HG02885 (cell line): ENCODE data around the gene FAM210A.
"Not testable (repeated sequence)": the region's sequence is repeated elsewhere in the genome, so short reads cannot be mapped to it uniquely, and the experiment has no call there.

Experiments used
- ATAC-seq: cut with Tn5 transposase; IDR thresholded peaks from one replicate; pipeline ENCODE4 v1.9.1; 2021; ENCODE audit warnings: mild to moderate bottlenecking; ENCODE audit not compliant: unreplicated experiment, poor library complexity

Gene FAM210A, protein sequence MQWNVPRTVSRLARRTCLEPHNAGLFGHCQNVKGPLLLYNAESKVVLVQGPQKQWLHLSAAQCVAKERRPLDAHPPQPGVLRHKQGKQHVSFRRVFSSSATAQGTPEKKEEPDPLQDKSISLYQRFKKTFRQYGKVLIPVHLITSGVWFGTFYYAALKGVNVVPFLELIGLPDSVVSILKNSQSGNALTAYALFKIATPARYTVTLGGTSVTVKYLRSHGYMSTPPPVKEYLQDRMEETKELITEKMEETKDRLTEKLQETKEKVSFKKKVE

DNA sequence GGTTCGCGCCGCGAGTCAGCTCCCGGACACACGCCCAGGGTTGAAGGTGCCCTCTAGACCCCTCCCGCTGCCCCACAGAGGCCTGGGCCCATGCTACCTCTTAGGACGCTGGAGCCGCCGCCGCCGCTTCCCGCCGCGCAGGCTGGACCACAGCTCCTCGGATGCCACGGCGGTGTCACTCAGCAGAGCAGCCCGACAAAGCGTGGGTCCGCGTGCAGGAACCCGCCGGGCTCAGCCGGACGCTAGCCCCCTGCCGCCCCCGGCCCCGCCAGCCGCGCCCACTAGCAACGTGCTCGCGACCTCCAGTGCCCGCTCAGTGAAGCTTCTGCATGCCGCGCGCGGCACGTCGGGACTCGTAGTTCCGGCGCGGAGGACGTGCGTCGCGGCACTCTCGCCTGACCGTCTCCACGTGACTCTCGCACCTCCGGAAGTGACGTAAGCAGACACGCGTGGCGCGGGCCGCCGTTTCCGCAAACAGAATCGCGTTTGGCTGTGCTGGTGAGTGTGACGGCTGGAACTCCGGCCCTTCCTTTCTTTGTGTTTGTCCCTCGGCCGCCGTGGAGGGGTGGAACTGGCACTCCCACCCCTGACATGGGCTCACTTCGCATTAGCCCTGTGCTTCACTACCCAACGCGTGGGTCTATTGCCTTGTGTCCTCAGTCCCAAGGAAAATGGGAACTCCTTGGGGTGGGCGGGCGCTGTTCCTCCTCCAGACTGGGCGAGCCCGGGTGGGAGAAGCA is at the start of gene FAM210A, which contains the start of gene RNMT:
Gene FAM210A (minus strand): TSS at position 327 of the 740 bp plus-strand sequence. CDS start 44,481 bp downstream, outside the sequence.
Gene RNMT (plus strand): TSS at position 442 of the 740 bp plus-strand sequence. CDS start 4,845 bp downstream, outside the sequence.
- ATAC-seq: peak; percentile 93

DNA sequence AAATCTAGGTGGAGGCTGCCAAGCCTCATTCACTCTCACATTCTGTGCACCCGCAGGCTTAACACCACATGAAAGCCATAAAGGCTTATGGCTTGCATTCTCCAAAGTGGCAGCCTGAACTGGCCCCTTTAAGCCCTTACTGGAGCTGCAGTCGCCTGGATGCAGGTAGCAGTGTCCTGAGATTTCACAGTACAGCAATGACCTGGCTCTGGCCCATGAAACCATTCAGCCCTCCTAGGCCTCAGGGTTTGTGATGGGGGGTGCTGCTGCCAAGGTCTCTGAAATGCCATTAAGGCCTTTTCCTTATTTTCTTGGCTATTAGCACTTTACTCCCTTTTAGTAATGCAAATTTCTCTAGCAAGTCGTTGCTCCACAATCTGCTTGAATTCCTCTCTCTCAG is 48.7 kb upstream of the FAM210A start:
- no peak for ATAC-seq

DNA sequence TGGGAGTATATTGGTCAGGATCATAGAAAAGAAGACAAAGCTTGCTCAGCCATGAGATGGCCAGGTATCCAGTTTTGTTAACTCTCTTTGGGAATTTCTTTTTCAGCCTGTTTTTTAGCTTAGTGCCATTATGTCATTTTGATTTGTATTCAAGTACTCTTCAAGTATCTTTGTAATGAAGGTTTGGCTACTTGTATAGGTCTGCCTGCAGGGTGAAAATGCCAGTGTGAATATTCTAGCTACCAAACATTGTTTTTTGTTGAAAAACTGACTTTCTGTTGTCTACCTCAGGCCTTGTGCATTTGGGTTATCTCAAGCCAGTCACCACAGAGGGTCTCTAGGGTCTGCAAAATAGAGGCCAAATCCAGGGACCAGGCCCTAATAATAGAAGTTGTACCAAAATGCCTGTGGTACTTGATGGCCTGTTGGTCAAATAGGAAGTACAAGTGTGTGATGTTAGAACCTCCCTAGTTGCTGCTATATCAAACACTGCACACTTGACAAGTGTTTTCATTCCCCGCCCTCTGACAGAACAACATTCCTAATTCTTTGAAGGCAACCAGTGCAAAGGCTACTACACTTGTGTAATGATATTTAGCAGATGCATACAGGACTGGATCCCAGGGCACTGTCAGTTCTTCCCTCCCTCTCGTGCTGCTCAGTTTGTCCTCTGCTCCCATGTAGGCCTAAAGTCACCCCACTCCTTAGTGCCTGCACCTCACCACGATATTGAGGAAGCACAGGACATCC is 36.5 kb upstream of the FAM210A start:
- ATAC-seq: no peak

DNA sequence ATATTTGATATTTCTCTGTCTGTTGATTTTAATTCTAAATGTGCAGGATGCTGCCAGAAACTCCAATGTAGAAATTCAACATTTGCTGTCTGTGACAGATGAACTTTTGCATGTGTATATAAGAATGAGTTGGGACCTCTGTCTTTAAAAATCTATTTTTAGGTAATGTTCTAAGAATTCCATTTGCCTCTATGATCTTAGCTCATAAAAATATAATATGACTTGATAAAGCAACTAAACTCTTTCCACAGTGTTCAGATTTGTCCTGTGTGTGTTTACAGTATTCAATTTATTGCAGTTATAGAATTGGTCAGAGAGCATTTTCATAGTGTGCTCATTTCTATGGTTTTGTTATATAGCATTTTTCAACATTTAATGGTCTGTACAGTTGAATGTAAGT is 33.7 kb upstream of the FAM210A start:
- ATAC-seq: no peak

DNA sequence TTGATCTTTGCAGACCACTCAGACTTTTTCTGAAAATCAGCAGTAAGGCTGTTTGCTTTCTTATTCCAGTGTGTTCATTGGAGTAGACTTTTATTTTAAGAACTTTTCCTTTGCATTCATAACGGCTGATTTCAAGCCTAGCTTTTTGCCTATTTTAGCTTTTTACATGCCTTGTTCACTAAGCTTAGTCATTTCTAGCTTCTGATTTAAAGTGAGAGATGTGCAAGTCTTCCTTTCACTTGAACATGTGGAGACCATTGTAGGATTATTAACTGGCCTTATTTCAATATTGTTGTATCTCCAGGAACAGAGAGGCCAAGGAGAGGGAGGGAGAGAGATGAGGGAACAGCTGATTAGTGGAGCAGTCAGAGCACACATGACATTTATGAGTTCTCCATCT is 32.3 kb upstream of the FAM210A start:
- no peak for ATAC-seq

DNA sequence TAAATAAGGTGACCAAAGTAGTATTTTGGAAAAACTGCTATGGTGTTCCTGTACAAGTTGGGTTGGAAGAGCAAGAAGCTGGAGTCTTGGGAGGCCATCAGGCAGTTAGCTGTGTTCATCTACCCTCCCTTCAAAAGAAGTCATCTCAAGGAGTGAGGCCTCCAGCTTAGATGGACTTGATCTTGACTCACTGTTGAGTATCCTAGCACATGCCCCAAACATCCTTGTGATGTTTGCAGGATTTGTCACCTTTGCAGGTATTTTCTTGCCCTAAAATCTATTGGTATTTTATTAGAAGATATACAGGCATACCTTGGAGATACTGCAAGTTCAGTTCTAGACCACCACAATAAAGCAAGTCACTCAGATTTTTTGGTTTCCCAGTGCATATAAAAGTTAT is 30.3 kb upstream of the FAM210A start:
- ATAC-seq: no peak

DNA sequence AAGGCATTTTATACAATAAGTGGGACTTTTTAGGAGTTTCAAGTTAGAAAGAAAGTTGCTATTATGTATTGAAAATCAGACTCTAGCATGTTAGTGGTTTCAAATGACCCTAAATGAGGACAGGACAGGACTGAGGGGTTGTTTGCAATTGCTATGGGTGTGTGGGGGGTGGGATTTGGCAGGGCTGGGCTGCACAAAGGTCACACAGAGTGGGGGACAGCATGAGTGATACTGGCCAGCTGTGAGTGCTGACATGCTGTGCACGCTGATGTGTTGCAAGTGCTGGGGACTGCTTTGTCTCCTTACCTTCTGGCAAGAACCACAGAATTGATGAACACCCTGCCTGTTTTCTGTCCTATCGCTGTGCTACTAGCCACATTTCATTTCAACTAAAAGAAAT is 29.9 kb upstream of the FAM210A start:
- ATAC-seq: no peak

DNA sequence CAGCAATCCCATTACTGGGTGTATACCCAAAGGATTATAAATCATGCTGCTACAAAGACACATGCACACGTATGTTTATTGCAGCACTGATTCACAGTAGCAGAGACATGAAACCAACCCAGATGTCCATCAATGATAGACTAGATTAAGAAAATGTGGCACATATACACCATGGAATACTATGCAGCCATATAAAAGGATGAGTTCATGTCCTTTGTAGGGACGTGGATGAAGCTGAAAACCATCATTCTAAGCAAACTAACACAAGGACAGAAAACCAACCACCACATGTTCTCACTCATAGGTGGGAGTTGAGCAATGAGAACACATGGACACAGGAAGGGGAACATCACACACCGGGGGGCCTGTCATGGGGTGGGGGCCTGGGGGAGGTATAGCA is 25.2 kb upstream of the FAM210A start:
- not testable (repeated sequence) for ATAC-seq

DNA sequence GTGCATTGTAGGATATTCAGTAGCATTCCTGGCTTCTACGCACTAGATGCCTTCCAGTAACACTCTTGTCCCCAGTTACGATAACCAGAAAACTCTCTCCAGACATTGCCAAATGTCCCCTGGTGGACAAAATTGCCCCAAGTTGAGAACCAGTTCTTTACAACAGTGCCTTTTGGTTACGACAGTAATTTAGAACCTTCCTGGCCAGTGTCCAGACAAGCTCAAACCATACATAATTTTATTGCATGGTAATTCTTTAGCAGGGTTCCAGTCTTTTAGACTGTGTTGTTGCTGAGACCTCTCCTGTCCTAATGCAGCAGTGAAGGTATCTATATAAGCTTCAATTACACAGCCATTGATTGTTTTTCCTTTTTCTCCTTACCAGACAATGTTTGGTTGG is 20.3 kb upstream of the FAM210A start:
- no peak for ATAC-seq

DNA sequence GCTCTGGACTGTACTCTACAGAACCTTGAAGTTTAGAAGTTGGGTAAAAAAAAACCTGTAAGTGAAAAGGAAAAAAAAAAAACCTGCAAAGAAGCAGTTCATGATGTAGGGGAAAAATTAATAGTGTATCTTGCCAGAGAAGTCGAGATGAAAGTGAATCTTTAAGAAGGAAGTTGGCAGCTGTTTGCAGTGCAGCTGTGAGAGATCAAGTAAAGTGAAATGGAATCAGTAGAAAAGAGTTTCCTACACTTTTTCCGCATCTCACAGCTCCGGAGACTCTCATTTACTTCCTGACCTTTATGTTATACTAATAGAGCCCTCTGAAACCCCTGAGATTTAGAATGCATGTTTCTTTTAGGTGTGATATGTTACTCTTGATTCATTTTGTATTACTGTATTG is 19.3 kb upstream of the FAM210A start:
- no peak for ATAC-seq

DNA sequence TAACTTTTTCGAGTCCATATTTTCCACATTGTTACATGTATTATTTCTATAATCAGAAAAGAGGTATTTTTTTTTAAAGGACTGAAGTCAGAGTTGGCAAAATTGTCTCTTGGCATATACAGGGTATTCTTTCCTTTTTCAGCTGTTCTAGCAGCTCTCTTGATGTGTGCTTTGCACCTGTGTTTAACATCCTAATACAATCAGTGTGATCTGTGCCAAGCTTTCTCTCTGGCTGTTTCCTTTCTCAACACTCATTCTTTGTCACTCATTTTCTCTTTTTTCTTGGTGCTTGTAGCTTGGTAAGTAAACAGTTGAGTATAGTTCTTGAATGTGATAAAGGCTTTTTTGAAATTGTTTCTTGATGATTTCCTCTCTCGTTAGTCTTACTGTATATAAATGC is 9.3 kb upstream of the FAM210A start:
- no peak for ATAC-seq

DNA sequence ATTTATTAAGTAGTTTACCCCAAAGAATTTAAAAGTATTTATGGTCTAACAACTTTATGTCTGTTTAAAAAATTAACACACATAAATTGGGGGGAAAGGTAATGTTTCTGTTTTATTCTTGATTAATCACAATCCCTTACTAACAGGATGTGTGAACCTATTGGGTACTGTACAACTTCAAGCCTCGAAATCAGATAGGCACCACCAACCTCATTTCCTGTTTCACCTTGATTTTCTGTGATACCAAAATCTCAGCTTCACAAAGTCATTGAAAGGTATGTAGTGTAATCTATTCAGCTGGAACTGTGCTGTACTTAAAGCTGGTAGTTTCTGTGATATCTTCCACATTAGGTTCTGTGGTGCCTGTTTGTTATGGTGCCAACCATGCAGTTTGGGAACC is 4.1 kb upstream of the FAM210A start:
- no peak for ATAC-seq

DNA sequence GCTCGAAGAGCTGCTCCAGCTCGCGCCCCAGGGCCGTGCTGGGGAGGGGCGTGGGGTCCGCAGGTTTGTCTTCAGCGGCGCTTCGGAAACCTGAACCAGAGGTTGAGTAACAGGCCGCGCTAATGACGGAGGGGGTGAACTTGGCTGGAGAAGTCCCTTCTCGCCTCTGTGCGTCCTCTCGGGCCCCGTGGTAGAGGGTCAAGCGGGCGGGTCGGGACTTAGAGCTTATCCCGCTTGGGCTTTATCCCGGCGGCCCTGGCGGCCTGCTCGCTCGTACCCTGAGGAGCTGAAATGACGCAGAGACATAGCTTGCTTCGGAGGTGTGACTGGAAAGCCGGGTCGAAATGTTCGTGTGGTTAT is 594 bp upstream of the FAM210A start:
- peak; percentile 17 for ATAC-seq

DNA sequence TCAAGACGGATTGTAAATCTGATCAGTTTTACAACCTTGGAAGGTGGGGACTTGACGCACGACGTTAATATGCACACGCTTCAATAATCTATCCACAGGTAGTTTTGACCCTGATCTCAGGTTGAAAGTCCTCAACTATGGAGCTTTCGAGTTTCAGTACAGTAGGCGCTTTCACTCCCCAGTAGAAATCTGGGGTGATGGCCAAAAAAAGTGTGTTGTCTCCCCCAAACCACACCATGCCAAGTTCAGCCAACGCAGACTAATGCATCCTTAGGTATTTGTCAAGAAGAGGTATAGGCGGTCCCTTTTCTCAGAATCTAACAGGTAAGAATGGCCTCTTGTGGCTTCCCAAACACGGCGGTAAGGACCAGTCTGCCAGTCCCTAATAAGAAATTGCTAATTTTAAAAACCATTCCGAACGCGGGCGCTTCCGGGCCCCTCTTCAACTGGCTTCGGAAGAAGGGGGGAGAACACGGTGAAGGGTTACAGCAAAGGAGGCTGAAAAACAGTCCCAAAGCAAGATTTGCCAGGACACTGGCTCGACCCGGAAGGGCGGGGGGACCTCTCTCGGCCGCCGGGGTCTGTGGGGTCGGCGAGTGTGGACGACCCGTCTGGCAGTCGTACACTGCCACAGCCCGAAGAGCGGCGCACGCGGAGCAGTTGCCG is 659 bp downstream of the FAM210A start:
- ATAC-seq: peak; percentile 1

DNA sequence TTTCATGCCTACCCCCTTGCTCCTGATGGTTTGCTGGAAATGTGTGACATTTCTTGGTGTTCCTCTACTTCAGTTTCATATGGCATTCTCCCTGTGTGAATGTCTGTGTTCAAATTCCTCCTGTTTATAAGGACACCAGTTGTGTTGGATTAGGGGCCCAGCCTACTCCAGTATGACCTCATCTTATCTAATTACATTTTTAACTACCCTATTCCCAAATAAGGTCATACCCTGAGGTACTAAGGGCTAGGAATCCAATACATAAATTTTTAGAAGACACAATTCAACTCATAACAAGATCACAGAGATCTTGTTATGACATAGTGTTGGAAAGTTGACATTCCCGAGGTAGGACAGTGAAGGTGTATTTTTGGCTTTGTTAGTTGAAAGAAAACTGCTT is 5.5 kb downstream of the FAM210A start:
- ATAC-seq: no peak

DNA sequence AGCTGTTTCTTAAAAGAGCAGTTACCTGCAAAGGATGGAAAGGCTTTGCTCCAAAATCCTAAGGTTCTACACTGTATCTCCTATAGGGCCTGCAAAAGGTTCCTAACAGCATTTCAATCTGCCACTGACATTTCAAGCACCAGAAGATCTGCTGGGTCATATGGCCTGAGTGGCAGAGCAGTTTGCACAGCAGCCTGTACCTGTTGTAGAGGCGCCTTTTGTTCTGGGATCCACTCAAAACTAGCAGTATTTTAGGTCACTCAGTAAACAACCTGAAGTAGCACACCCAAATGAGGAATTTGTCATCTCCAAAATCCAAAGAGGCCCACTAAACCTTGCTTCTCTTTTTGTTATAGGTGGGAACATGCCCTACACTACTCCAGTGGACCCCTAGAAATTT is 6.2 kb downstream of the FAM210A start:
- ATAC-seq: no peak

DNA sequence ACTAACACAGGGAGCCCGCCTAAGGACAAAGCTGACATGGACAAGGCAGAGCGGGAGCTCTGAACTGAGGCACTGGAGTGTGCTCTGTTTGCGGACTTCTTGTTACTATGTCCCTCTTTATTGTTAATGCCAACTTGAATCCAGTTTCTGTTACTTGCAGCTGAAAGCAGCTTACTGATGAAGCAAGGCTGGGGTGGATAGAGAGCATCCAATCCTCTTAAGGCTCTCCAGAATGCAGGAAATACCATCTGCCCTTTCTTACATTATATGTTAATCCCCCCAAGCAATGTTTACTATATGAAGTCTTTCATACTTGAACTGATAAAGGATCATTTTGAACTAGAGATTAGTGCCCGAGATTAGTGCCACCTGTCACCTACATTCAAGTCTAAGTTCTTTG is 9.4 kb downstream of the FAM210A start:
- ATAC-seq: no peak

DNA sequence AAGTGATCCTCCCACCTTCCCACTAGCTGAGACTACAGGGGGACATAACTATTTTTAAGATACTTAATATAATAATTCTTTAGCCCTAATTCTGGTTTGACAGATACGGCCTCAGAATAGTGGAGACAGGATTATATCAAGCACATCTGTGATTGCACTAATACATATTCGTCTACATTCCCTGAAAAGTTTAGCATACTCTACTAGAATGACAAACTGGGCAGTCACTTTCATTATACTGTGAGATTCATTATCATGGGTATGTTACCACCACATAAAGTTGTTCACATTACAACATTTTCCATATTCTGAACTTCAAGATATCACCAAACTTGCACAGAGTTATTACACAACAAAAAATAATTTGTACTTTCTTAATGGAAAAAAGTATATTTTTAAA is 11.0 kb downstream of the FAM210A start:
- ATAC-seq: no peak

DNA sequence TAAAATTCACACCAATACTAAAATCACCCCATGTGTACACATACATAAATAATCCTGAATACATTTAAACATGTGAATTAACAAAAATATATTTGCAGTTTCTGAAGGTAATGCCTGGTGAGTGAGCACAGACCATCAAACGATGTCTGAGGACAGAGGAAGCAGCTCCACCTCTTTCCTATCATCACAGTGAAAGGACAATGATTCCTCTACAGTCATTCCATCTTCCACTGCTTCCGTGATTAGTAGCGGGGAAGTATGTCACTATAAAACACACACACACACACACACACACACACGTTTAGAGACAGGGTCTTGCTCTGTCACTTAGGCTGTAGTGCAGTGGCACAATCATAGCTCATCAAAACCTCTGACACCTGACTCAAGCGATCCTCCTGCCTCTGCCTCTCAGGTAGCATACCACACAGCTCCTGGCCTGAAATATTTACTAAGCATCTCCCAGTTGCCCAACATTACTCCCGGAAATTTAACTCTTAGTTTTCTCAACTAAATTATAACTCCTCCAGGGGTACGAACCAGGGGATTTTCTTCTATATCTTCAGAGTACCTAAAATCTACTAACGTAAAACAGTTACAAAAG is 12.8 kb downstream of the FAM210A start:
- ATAC-seq: no peak

DNA sequence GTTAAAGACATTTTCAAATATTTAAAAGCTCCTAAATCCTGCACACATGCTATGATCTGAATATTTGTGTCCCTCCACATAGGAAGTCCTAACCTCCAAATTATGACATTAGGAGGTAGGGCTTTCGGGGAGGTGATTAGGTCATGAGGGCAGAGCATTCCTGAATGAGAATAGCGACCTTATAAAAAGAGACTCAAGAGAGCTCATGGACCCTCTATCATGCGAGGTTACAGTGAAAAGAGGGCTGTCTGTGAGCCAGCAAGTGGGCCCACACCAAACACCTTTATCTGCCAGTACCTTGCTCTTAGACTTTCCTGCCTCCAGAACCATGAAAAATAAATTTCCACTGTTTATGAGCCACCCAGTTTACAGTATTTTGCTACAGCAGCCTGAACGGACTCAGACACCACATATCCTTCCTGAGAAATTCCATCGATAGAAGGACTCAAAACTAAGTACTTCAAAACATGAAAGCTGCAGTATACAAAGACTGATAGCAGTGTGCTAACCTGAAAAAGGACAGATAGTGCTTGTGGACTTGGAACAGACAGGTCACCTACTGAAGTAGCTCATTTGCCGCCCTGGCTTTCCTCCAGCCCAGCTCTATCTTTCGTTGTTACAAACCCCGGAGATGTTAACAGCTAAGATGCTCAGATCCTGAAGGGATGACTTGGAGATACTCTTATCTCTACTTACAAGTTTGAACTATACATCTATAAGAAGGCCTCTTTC is 13.8 kb downstream of the FAM210A start:
- no peak for ATAC-seq
